SK-N-SH (cell line): ENCODE data around the gene ALDH4A1. TPM values are rescaled to one million over a fixed set of nuclear protein-coding genes. Genes with fewer than 3 reads are reported as not detected.

Experiments
- CTCF ChIA-PET: fragments of 300-600, 350-600 bp; formaldehyde crosslinking; extraction: SDS; loops from one replicate; lab custom pipeline; 2021; lab: Yijun Ruan, JAX
- POLR2A ChIA-PET: fragments of 350-600 bp; sonication (Branson Sonifier 250); formaldehyde crosslinking; extraction: SDS; loops from one replicate; lab custom pipeline; 2020; ENCODE audit warnings: antibody characterized with exemption, inconsistent platforms; lab: Yijun Ruan, JAX
- DNase-seq: peaks from one replicate; pipeline ENCODE4 v3.0.0; 2012
- H2AFZ ChIP-seq: fragments of 200-600 bp; sonication (generic); 2 replicates; pipeline ENCODE4 v1.8.1; 2016; ENCODE audit warnings: antibody characterized with exemption, mild to moderate bottlenecking, low read depth
- H3F3A ChIP-seq: fragments of 200-600 bp; sonication (generic); replicated peaks from 2 replicates; pipeline ENCODE3; 2016; ENCODE audit warnings: antibody characterized with exemption, mild to moderate bottlenecking; ENCODE audit not compliant: insufficient read depth
- H3K27ac ChIP-seq, 2 experiments: fragments of 200-500 bp in 1 of 2; fragments of 200-600 bp in 1 of 2; sonication (Bioruptor generic) in 1 of 2; sonication (generic), shearing (Covaris generic) in 1 of 2; 2 replicates each; pipeline versions ENCODE4 v1.5.1 to v1.6.1; 2014 to 2016; ENCODE audit warnings: low read depth in 2 of 2, inconsistent platforms in 1 of 2, low read length in 1 of 2, mild to moderate bottlenecking in 1 of 2, mixed read lengths in 1 of 2
- H3K27me3 ChIP-seq: fragments of 200-600 bp; sonication (generic), shearing (Covaris generic); 2 replicates; pipeline ENCODE4 v1.6.1; 2016; ENCODE audit warnings: mixed run types; ENCODE audit not compliant: insufficient read depth
- H3K36me3 ChIP-seq, 2 experiments: fragments of 200-500 bp in 1 of 2; fragments of 200-600 bp in 1 of 2; sonication (Bioruptor generic) in 1 of 2; sonication (generic) in 1 of 2; replicated peaks in 1 of 2; 2 replicates each; pipeline versions ENCODE3 to v1.5.1; 2014 to 2016; ENCODE audit warnings: low read length in 1 of 2, mild to moderate bottlenecking in 1 of 2; ENCODE audit not compliant: insufficient read depth in 2 of 2, control insufficient read depth in 1 of 2
- H3K4me1 ChIP-seq, 2 experiments: fragments of 200-500 bp in 1 of 2; fragments of 200-600 bp in 1 of 2; sonication (Bioruptor generic) in 1 of 2; sonication (generic), shearing (Covaris generic) in 1 of 2; 2 replicates each; pipeline versions ENCODE4 v1.5.1 to v1.6.1; 2014 to 2016; ENCODE audit warnings: low read depth in 1 of 2, low read length in 1 of 2, mixed run types in 1 of 2; ENCODE audit not compliant: insufficient read depth in 2 of 2, control insufficient read depth in 1 of 2
- H3K4me2 ChIP-seq: fragments of 200-600 bp; sonication (generic), shearing (Covaris generic); 2 replicates; pipeline ENCODE4 v1.6.1; 2017; ENCODE audit warnings: mixed run types
- H3K4me3 ChIP-seq, 2 experiments: fragments of 200-500 bp in 1 of 2; fragments of 200-600 bp in 1 of 2; sonication (Bioruptor generic) in 1 of 2; sonication (generic), shearing (Covaris generic) in 1 of 2; 2 replicates each; pipeline versions ENCODE4 v1.5.1 to v1.8.1; 2014 to 2016; ENCODE audit warnings: low read depth in 2 of 2, inconsistent platforms in 1 of 2, low read length in 1 of 2, mild to moderate bottlenecking in 1 of 2, mixed read lengths in 1 of 2, moderate library complexity in 1 of 2
- H3K79me2 ChIP-seq: fragments of 200-600 bp; sonication (generic); 2 replicates; pipeline ENCODE4 v1.8.1; 2017; ENCODE audit warnings: mild to moderate bottlenecking; ENCODE audit not compliant: insufficient read depth
- H3K9ac ChIP-seq: fragments of 200-600 bp; sonication (generic); 2 replicates; pipeline ENCODE4 v1.6.1; 2017; ENCODE audit warnings: mixed run types
- H3K9me2 ChIP-seq: fragments of 200-600 bp; sonication (generic); 2 replicates; pipeline ENCODE4 v1.6.1; 2017; ENCODE audit warnings: mixed run types
- H3K9me3 ChIP-seq: fragments of 200-600 bp; sonication (generic); 2 replicates; pipeline ENCODE4 v1.6.1; 2017; ENCODE audit warnings: mixed run types, mild to moderate bottlenecking, moderate library complexity
- H4K20me1 ChIP-seq: fragments of 200-600 bp; sonication (generic); 2 replicates; pipeline ENCODE4 v1.6.1; 2017; ENCODE audit warnings: mild to moderate bottlenecking, mixed run types; ENCODE audit not compliant: insufficient read depth
- CTCF ChIP-seq: fragments of 200-600 bp; sonication (generic); IDR thresholded peaks from 2 replicates; pipeline ENCODE4 v1.6.1; 2017; ENCODE audit warnings: antibody characterized with exemption, mild to moderate bottlenecking, moderate library complexity
- FOXJ3 ChIP-seq: sonication (generic); formaldehyde crosslinking; IDR thresholded peaks from 2 replicates; pipeline ENCODE4 v1.5.1; 2020; ENCODE audit warnings: mild to moderate bottlenecking, missing genetic modification reagents
- IRF3 ChIP-seq: fragments of 150-350 bp; IDR thresholded peaks from 2 replicates; pipeline ENCODE4 v1.6.1; 2016; ENCODE audit warnings: mild to moderate bottlenecking, low read depth, low read length
- MAX ChIP-seq: IDR thresholded peaks from 2 replicates; pipeline ENCODE4 v1.4.0; 2012; ENCODE audit warnings: low read depth
- MEF2A ChIP-seq: IDR thresholded peaks from 2 replicates; pipeline ENCODE4 v1.4.0; 2012; ENCODE audit warnings: low read depth, borderline replicate concordance
- PBX3 ChIP-seq: IDR thresholded peaks from 2 replicates; pipeline ENCODE4; 2012
- RCOR1 ChIP-seq: fragments of 150-350 bp; IDR thresholded peaks from 2 replicates; pipeline ENCODE4 v1.6.1; 2017; ENCODE audit warnings: antibody characterized with exemption, low read length
- RXRA ChIP-seq: IDR thresholded peaks from 2 replicates; pipeline ENCODE4 v1.4.0; 2012; ENCODE audit warnings: low read depth, mild to moderate bottlenecking, borderline replicate concordance
- ZBTB33 ChIP-seq: IDR thresholded peaks from 2 replicates; pipeline ENCODE4 v1.4.0; 2012; ENCODE audit warnings: low read depth, borderline replicate concordance
- WGBS: methylation state at CpG from one replicate; pipeline ENCODE4 v1.1.6; 2017; ENCODE audit warnings: low lambda C conversion rate; 5-methylcytosine and 5-hydroxymethylcytosine counted together
- polyA plus RNA-seq, 3 experiments: library from polyadenylated mRNA; depleted of rRNA; stranded (reverse); fragments of >200 nt; gene quantifications; 2 replicates each; pipeline ENCODE4 v1.2.3, GENCODE V29; 2012

The ALDH4A1 gene
- polyA plus RNA-seq, 1 of the 3 experiments (the other 2 are of a cell fraction), result 18.5 TPM

- TF ChIP-seq ZBTB33 (no peak), RCOR1 (no peak)
Observed at GRCh38 chr1:18902523-18903290, at the start of gene ALDH4A1 (continued).

GRCh38 chr1:18951818-18952391 lies 49.5 kb upstream of the ALDH4A1 start:
- H3K9ac ChIP-seq, result no peak overlapping the region
- WGBS, result 87% methylated on average over 6 of the region's 8 CpGs
- no peaks in the 10 kb centered on the region for H3K27me3 ChIP-seq
- peaks cover 0 to 9% of the 10 kb centered on the region in 2 experiments for H3K36me3 ChIP-seq
- H3K4me1 ChIP-seq, result peaks cover 20 to 33% of the 10 kb centered on the region in 2 experiments; a peak in 3 of 4 replicates
- no peak for DNase-seq
- H3K9me3 ChIP-seq, result no peaks in the 10 kb centered on the region
- ChIA-PET POLR2A (no interaction called here), CTCF (interaction anchor here (0.6 to 2.9 kb wide), 4 partner anchors 39 to 231 kb away, joined by 3 to 8 read pairs (median 3); no protein-coding TSS in a partner anchor)
- peaks cover 21% of the 10 kb centered on the region for H4K20me1 ChIP-seq
- peaks cover 4% of the 10 kb centered on the region for H3F3A ChIP-seq
- no peak overlapping the region for H3K27ac ChIP-seq
- H3K79me2 ChIP-seq, result peaks cover 86% of the 10 kb centered on the region
- H2AFZ ChIP-seq, result no peak overlapping the region
- TF ChIP-seq PBX3 (no peak), MEF2A (no peak), MAX (no peak), RXRA (no peak), IRF3 (no peak), FOXJ3 (CRISPR knock-in tag) (no peak), CTCF (no peak)
- no peak overlapping the region for H3K4me2 ChIP-seq
- no peak overlapping the region for H3K4me3 ChIP-seq
- no peaks in the 10 kb centered on the region for H3K9me2 ChIP-seq
